Ovary (tissue), 3 donors: ENCODE results near the gene GPC6.
"Not testable (repeated sequence)": the region's sequence is repeated elsewhere in the genome, so short reads cannot be mapped to it uniquely, and the experiment has no call there.

ENCODE experiments used
- EP300 ChIP-seq: sonication (generic); formaldehyde crosslinking; IDR thresholded peaks from one replicate; pipeline ENCODE4 v1.6.1; 2017; ENCODE audit warnings: antibody characterized with exemption
- POLR2A ChIP-seq: fragments of 450-650 bp; IDR thresholded peaks from one replicate; pipeline ENCODE4 v1.6.1; 2017; ENCODE audit warnings: antibody characterized with exemption, mild to moderate bottlenecking, moderate library complexity
- TF ChIP-seq, protein P1 (sequence below), 3 donors: fragments of 450-650 bp in 2 of 3; fragments of 200-600 bp in 1 of 3; IDR thresholded peaks; one replicate each; pipeline versions ENCODE4 v1.5.1 to v1.8.0; 2016 to 2022; ENCODE audit warnings: antibody characterized with exemption in 3 of 3, mild to moderate bottlenecking in 1 of 3
- donor health status: DM: no; HTN: no; CAD: no.

GRCh38 chr13:93323880-93324279 is 97.3 kb downstream of the GPC6 start:
- TF ChIP-seq, protein P1, sequence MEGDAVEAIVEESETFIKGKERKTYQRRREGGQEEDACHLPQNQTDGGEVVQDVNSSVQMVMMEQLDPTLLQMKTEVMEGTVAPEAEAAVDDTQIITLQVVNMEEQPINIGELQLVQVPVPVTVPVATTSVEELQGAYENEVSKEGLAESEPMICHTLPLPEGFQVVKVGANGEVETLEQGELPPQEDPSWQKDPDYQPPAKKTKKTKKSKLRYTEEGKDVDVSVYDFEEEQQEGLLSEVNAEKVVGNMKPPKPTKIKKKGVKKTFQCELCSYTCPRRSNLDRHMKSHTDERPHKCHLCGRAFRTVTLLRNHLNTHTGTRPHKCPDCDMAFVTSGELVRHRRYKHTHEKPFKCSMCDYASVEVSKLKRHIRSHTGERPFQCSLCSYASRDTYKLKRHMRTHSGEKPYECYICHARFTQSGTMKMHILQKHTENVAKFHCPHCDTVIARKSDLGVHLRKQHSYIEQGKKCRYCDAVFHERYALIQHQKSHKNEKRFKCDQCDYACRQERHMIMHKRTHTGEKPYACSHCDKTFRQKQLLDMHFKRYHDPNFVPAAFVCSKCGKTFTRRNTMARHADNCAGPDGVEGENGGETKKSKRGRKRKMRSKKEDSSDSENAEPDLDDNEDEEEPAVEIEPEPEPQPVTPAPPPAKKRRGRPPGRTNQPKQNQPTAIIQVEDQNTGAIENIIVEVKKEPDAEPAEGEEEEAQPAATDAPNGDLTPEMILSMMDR (IDR thresholded peaks at IDR 0.05) = not testable (repeated sequence)
- not testable (repeated sequence) for TF ChIP-seq POLR2A, EP300
